ENCODE measurements around the gene NSRP1.

DNA sequence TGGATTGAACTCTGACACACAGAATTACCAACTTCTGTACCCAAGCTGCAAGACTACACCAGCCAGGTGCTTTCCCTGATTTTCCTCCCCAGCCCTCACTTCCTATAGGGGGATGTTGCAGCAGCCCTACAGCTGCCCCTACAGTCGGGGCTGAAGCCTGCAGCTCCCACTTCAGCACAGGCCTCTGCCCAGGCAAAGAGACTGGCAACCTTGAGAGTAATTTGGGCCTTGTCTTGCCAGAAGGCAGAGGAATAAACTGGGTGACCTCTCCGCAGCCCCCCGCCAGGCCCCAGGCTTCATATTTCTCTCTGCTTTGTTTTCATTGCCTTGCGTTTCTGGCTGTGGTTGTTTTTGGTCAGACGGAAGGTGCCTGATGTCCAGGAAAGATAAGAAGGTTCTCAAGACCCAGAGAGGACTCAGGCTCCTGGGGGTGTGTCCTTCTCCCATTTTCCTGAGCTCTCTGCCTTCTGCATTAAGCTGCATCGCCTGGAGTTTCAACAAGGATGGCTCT, 86.9 kb downstream of the NSRP1 start:
- TF ChIP-seq, protein P1, sequence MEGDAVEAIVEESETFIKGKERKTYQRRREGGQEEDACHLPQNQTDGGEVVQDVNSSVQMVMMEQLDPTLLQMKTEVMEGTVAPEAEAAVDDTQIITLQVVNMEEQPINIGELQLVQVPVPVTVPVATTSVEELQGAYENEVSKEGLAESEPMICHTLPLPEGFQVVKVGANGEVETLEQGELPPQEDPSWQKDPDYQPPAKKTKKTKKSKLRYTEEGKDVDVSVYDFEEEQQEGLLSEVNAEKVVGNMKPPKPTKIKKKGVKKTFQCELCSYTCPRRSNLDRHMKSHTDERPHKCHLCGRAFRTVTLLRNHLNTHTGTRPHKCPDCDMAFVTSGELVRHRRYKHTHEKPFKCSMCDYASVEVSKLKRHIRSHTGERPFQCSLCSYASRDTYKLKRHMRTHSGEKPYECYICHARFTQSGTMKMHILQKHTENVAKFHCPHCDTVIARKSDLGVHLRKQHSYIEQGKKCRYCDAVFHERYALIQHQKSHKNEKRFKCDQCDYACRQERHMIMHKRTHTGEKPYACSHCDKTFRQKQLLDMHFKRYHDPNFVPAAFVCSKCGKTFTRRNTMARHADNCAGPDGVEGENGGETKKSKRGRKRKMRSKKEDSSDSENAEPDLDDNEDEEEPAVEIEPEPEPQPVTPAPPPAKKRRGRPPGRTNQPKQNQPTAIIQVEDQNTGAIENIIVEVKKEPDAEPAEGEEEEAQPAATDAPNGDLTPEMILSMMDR (IDR thresholded peaks at IDR 0.05; ENCODE audit: low read depth, low read length): no peak
- TF ChIP-seq MYC (IDR thresholded peaks at IDR 0.05; ENCODE audit: low read depth, low read length) (no peak), POLR2A (IDR thresholded peaks at IDR 0.05; ENCODE audit: extremely low read depth, insufficient read length) (no peak)
- TF ChIP-seq, protein P2, sequence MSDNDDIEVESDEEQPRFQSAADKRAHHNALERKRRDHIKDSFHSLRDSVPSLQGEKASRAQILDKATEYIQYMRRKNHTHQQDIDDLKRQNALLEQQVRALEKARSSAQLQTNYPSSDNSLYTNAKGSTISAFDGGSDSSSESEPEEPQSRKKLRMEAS (IDR thresholded peaks at IDR 0.05; ENCODE audit: low read depth, low read length): no peak
